ENCODE data around the gene BCR. TPM values are rescaled to one million over a fixed set of nuclear protein-coding genes. Genes with fewer than 3 reads are reported as not detected.

The BCR gene
- total and polyA plus RNA-seq, 2 of the 13 experiments (the other 11 are each of a cell fraction or from before 2014, with no cell fraction given) = 19.9 to 33.6 TPM

DNA sequence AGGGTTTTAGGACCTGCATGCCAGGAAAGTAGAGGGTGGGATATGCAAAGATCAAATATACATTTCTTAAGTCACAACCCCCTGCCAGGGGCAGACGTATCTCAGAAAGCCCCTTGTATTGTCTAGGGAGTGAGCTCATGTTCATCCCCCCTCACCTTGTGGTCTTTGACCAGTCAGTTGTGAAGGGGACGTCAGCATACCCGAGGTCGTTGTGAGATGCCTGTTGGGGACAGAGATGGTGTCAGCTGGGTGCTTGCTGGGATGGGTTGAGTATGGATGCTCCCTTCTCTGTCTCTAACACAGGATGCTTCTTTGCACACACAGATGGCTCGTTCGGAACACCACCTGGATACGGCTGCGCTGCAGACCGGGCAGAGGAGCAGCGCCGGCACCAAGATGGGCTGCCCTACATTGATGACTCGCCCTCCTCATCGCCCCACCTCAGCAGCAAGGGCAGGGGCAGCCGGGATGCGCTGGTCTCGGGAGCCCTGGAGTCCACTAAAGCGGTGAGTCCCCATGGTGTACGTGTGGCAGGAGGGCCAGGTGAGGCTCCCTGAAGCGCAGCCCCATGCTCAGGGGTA, 73.3 kb downstream of the BCR start (continued):
- TF ChIP-seq, protein P1, sequence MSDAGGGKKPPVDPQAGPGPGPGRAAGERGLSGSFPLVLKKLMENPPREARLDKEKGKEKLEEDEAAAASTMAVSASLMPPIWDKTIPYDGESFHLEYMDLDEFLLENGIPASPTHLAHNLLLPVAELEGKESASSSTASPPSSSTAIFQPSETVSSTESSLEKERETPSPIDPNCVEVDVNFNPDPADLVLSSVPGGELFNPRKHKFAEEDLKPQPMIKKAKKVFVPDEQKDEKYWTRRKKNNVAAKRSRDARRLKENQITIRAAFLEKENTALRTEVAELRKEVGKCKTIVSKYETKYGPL (CRISPR knock-in tag; IDR thresholded peaks at IDR 0.05) = no peak
- TF ChIP-seq, protein P2, sequence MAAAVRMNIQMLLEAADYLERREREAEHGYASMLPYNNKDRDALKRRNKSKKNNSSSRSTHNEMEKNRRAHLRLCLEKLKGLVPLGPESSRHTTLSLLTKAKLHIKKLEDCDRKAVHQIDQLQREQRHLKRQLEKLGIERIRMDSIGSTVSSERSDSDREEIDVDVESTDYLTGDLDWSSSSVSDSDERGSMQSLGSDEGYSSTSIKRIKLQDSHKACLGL (CRISPR knock-in tag; IDR thresholded peaks at IDR 0.05) = no peak
- TF ChIP-seq ZNF460 (CRISPR knock-in tag; IDR thresholded peaks at IDR 0.05; ENCODE audit: borderline replicate concordance) (no peak), ZNF263 (CRISPR knock-in tag; IDR thresholded peaks at IDR 0.05) (no peak), XRCC5 (optimal IDR thresholded peaks at IDR 0.05; ENCODE audit: low read length) (no peak), DNMT3B (CRISPR knock-in tag; conservative IDR thresholded peaks at IDR 0.05) (no peak), HNRNPL (IDR thresholded peaks at IDR 0.05; ENCODE audit: low read depth, low read length) (no peak)

DNA sequence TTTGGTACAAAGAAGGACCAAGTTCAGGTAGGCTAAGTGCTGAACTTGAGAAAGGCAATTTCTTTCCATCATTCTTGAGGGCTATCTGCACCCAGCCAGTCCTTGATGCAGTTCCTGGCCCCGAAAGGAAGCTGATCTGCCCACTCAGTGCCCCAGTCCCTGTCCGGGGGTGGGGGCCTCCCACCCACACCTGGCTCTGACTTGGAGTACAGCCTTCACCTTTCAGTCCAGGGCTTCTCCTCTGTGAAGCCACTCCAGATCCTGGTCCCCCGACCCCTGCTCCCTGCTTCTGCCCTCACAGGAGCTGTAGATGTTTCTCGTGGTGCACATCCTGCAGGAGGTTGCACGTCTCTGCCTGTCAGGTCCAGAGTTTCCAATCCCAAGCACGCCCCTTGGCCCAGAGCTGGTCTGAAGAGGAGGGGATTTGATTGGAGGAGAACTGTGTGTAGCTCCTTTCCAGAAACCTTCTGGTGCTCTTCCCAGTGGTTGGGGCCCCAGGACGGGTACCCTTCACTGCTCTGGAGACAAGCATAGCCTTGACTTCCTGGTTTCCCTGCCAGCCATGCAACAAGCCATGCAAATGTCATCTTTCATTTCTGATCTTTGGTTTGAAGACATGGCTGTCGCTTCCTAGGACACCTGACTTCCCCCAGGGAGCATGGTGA, 75.3 kb downstream of the BCR start:
- no peak overlapping the region for H3K27ac ChIP-seq (ENCODE audit: extremely low read length, insufficient read depth, low read length)
- no peak overlapping the region for H2AFZ ChIP-seq (ENCODE audit: low read length)
- 99% methylated on average over 8 of the region's 8 CpGs for WGBS (ENCODE audit: low lambda C conversion rate)
- no TSS peak for BruUV-seq (replicated peaks)
- CTCF ChIA-PET (ENCODE audit: low intra/inter-chr PET ratio, low total read pairs) = no interaction called here
- intact Hi-C loops (cut with micrococcal nuclease; ENCODE audit: unreplicated experiment) = no loop called here
- DNase-seq (ENCODE audit: low spot score) = no peak
- no peaks in the 10 kb centered on the region for H3K9me3 ChIP-seq (ENCODE audit: low read length)
- no peak for TF ChIP-seq ZBTB21 (CRISPR knock-in tag; IDR thresholded peaks at IDR 0.05)
- H3K36me3 ChIP-seq (replicated peaks in 1 of 2; ENCODE audit: control insufficient read depth in 1 of 2, insufficient read depth in 2 of 2, low read length in 2 of 2) = peaks cover 21 to 72% of the 10 kb centered on the region in 2 experiments
- FAIRE-seq = no peak
- no peak for ATAC-seq
- no peak overlapping the region for H3K4me2 ChIP-seq (ENCODE audit: low read depth, low read length)
- peaks cover 30% of the 10 kb centered on the region for H3K4me1 ChIP-seq (ENCODE audit: insufficient read depth, low read length)
- no peak overlapping the region for H3K9ac ChIP-seq (ENCODE audit: insufficient read depth, low read depth, low read length)
- no peak overlapping the region for H3K4me3 ChIP-seq (replicated peaks in 1 of 3; ENCODE audit: insufficient read depth in 1 of 3, low read depth in 2 of 3, low read length in 3 of 3)
- no peaks in the 10 kb centered on the region for H3K27me3 ChIP-seq (ENCODE audit: control insufficient read depth in 1 of 2, insufficient read depth in 2 of 2, low read length in 2 of 2)
- in situ Hi-C loops (cut with HindIII; ENCODE audit: extremely low pct_ligation_motif_present, low pct_unique_long_range_greater_than_20kb) = no loop called here
- H3K79me2 ChIP-seq (ENCODE audit: insufficient read depth, low read length) = peaks cover 21% of the 10 kb centered on the region
- POLR2A ChIA-PET = no interaction called here
- H4K20me1 ChIP-seq (ENCODE audit: insufficient read depth, low read length) = peaks cover 3% of the 10 kb centered on the region; the same call in 1 of the 2 replicates
